Measurements from ENCODE around the gene PLAU. TPM values are rescaled to one million over a fixed set of nuclear protein-coding genes. Genes with fewer than 3 reads are reported as not detected.
A peak's percentile ranks its signal among the peaks of the same experiment; 100 is the strongest.
"Not testable (repeated sequence)": the region's sequence is repeated elsewhere in the genome, so short reads cannot be mapped to it uniquely, and the experiment has no call there.

Gene PLAU
- total RNA-seq, 2 experiments from 2014 or later, result not detected

DNA sequence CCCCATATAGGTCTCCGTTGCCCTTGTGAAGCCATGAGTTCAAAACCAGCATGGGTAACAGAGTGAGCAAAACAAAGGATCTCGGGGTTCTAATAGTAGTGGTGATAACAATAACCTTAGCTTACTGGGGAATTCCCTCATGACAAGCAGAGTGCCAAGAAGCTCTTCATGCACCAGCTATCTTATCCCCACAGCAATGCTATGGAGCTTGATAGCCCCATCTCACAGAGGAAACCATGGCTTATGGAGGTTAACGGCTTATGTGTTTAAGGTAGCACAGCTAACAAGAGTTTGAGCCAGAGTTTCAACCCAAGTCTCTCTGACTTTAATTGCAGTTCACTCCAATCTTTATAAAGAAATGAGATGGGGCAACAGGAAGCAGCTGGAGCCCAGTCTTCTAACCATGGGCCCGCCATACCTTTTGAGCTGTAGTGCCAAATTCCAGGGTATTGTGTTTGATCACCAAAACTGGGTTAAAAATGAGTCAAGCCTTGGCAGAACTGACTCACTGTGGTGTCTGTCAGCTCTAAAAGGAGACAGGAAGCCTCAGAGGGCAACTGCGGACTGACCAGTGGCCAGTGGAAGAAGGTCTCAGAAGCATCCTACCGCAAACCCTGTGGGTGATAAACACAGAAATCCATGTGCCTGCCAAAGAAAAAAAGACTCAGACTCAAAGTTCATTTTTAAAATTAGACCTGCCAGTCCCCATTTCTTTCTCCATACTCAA is 16.5 kb upstream of the PLAU start:
- Histone ChIP-seq H3K9me3 (ENCODE audit: control insufficient read depth in 1 of 2, insufficient read depth in 1 of 2, low read length in 2 of 2) (no peaks in the 10 kb centered on the region), H3K36me3 (ENCODE audit: insufficient read depth, low read length) (no peaks in the 10 kb centered on the region), H3K27me3 (ENCODE audit: control insufficient read depth in 1 of 2, insufficient read depth in 2 of 2, low read length in 2 of 2) (no peaks in the 10 kb centered on the region), H3K27ac (ENCODE audit: low read depth in 1 of 2, low read length in 2 of 2) (no peak overlapping the region), H3K4me1 (ENCODE audit: insufficient read depth, low read length) (no peaks in the 10 kb centered on the region), H3K4me3 (ENCODE audit: low read length) (no peak overlapping the region)
- Mint-ChIP-seq H3K4me1 (ENCODE audit: low read depth) (no peaks in the 10 kb centered on the region), H3K27ac (no peak overlapping the region), H3K4me3 (no peak overlapping the region), H3K9me3 (no peaks in the 10 kb centered on the region), H3K36me3 (ENCODE audit: low read depth) (no peaks in the 10 kb centered on the region), H3K27me3 (no peaks in the 10 kb centered on the region)
- ATAC-seq (ENCODE audit: poor library complexity), result no peak
- intact Hi-C loops (cut with DNase I, micrococcal nuclease), result no loop called here
- TF ChIP-seq, protein P1, sequence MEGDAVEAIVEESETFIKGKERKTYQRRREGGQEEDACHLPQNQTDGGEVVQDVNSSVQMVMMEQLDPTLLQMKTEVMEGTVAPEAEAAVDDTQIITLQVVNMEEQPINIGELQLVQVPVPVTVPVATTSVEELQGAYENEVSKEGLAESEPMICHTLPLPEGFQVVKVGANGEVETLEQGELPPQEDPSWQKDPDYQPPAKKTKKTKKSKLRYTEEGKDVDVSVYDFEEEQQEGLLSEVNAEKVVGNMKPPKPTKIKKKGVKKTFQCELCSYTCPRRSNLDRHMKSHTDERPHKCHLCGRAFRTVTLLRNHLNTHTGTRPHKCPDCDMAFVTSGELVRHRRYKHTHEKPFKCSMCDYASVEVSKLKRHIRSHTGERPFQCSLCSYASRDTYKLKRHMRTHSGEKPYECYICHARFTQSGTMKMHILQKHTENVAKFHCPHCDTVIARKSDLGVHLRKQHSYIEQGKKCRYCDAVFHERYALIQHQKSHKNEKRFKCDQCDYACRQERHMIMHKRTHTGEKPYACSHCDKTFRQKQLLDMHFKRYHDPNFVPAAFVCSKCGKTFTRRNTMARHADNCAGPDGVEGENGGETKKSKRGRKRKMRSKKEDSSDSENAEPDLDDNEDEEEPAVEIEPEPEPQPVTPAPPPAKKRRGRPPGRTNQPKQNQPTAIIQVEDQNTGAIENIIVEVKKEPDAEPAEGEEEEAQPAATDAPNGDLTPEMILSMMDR (IDR thresholded peaks at IDR 0.05), result no peak
- POLR2A ChIA-PET, result no interaction called here
- CTCF ChIA-PET, result interaction anchor here (0.9 kb wide), 1 partner anchor 46 kb away, joined by 4 read pairs; no protein-coding TSS in a partner anchor
- peak in 1 of 14 experiments; percentile 28 for DNase-seq

DNA sequence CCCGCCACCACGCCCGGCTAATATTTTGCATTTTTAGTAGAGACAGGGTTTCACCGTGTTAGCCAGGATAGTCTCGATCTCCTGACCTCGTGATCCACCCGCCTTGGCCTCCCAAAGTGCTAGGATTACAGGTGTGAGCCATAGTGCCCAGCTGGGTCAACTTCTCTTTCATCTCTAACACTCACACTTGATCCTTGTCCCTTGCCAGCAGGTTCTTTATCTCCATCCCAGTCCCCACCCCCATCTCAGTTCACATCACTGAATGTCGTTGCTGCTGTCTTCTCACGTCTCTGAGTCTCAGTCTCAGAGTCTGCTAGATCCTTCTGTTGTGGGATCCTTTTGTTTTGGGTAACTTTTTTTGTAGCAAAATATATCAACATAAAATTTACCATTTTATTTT is 15.6 kb upstream of the PLAU start:
- DNase-seq; CTCF ChIA-PET; H3K4me1 ChIP-seq (ENCODE audit: insufficient read depth, low read length); H3K9me3 ChIP-seq (ENCODE audit: control insufficient read depth in 1 of 2, insufficient read depth in 1 of 2, low read length in 2 of 2); H3K36me3 Mint-ChIP-seq (ENCODE audit: low read depth); H3K36me3 ChIP-seq (ENCODE audit: insufficient read depth, low read length); H3K4me1 Mint-ChIP-seq (ENCODE audit: low read depth); H3K4me3 Mint-ChIP-seq; H3K27ac ChIP-seq (ENCODE audit: low read depth in 1 of 2, low read length in 2 of 2); POLR2A ChIA-PET; H3K27me3 ChIP-seq (ENCODE audit: control insufficient read depth in 1 of 2, insufficient read depth in 2 of 2, low read length in 2 of 2); H3K9me3 Mint-ChIP-seq; intact Hi-C loops (cut with DNase I, micrococcal nuclease); H3K27me3 Mint-ChIP-seq; ATAC-seq (ENCODE audit: poor library complexity); H3K27ac Mint-ChIP-seq; H3K4me3 ChIP-seq (ENCODE audit: low read length): not testable (repeated sequence)

DNA sequence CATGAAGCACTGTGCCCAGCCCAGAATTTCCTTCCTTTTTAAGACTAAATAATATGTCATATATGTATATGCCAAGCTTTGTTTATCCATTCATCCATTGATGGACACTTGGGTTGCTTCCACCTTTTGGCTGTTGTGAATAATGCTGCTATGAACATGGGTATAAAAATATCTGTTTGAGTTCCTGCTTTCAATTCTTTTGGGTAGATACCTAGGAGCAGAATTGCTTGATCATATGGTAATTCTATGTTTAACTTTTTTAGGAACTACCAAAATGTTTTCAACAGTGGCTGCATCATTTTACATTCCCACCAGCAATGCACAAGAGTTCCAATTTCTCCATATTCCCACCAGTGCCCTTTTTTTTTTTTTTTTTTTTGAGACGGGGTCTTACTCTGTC is 13.2 kb upstream of the PLAU start:
- no peaks in the 10 kb centered on the region for H3K9me3 ChIP-seq (ENCODE audit: control insufficient read depth in 1 of 2, insufficient read depth in 1 of 2, low read length in 2 of 2)
- ChIA-PET CTCF (interaction anchor here (0.7 kb wide), 1 partner anchor 43 kb away, joined by 6 read pairs; no protein-coding TSS in a partner anchor), POLR2A (no interaction called here)
- Mint-ChIP-seq H3K9me3 (no peaks in the 10 kb centered on the region), H3K4me3 (no peak overlapping the region), H3K36me3 (ENCODE audit: low read depth) (no peaks in the 10 kb centered on the region), H3K4me1 (ENCODE audit: low read depth) (no peaks in the 10 kb centered on the region), H3K27ac (no peak overlapping the region), H3K27me3 (peaks cover 12% of the 10 kb centered on the region)
- intact Hi-C loops (cut with DNase I, micrococcal nuclease), result no loop called here
- peaks cover 0 to 3% of the 10 kb centered on the region in 2 experiments for H3K27me3 ChIP-seq (ENCODE audit: control insufficient read depth in 1 of 2, insufficient read depth in 2 of 2, low read length in 2 of 2)
- TF ChIP-seq, protein P1 (IDR thresholded peaks at IDR 0.05), result no peak
- no peak for DNase-seq
- no peaks in the 10 kb centered on the region for H3K4me1 ChIP-seq (ENCODE audit: insufficient read depth, low read length)
- H3K27ac ChIP-seq (ENCODE audit: low read depth in 1 of 2, low read length in 2 of 2), result no peak overlapping the region
- H3K4me3 ChIP-seq (ENCODE audit: low read length), result no peak overlapping the region
- H3K36me3 ChIP-seq (ENCODE audit: insufficient read depth, low read length), result no peaks in the 10 kb centered on the region
- no peak for ATAC-seq (ENCODE audit: poor library complexity)
